ENCODE data around the gene MYO1H.
"Not testable (repeated sequence)": the region's sequence is repeated elsewhere in the genome, so short reads cannot be mapped to it uniquely, and the experiment has no call there.

The MYO1H gene

GRCh38 chr12:109428037-109428629 is 80.4 kb downstream of the MYO1H start:
- no peak overlapping the region for H2BK120ac ChIP-seq (ENCODE audit: insufficient read depth, low read length, poor library complexity)
- no peak overlapping the region for H3K4ac ChIP-seq (ENCODE audit: low read depth, low read length)
- H4K8ac ChIP-seq (ENCODE audit: low read depth, low read length) = no peak overlapping the region
- H3K27ac ChIP-seq (ENCODE audit: low read depth, low read length) = no peak overlapping the region
- H3K27me3 ChIP-seq (ENCODE audit: insufficient read depth, low read length) = no peaks in the 10 kb centered on the region
- H2BK12ac ChIP-seq (ENCODE audit: low read length) = no peak overlapping the region
- H2AFZ ChIP-seq (ENCODE audit: insufficient read depth, low read length, poor library complexity) = no peak overlapping the region
- H2AK5ac ChIP-seq (ENCODE audit: low read length) = no peak overlapping the region
- no CpG with 5 or more reads among the region's 8 CpGs for WGBS (ENCODE audit: extremely low coverage, insufficient coverage, insufficient read length)
- no peaks in the 10 kb centered on the region for H3K79me2 ChIP-seq (ENCODE audit: control insufficient read depth, insufficient read depth, low read length, poor library complexity)
- H4K12ac ChIP-seq (ENCODE audit: low read depth, low read length) = no peak overlapping the region
- H4K91ac ChIP-seq (ENCODE audit: low read depth, low read length) = no peak overlapping the region
- H3K18ac ChIP-seq (ENCODE audit: low read length) = no peak overlapping the region
- no peak overlapping the region for H3K4me2 ChIP-seq (ENCODE audit: low read length)
- H3K4me1 ChIP-seq (ENCODE audit: control insufficient read depth in 1 of 2, insufficient read depth in 2 of 2, low read length in 2 of 2) = peaks cover 2 to 3% of the 10 kb centered on the region in 2 experiments
- H3K23ac ChIP-seq (ENCODE audit: low read length) = no peak overlapping the region
- peak; percentile 89 to 94 for DNase-seq
- no peak overlapping the region for H3K9ac ChIP-seq (ENCODE audit: low read length)
- H3K36me3 ChIP-seq (ENCODE audit: control insufficient read depth in 1 of 2, insufficient read depth in 2 of 2, low read length in 2 of 2) = no peaks in the 10 kb centered on the region
- H3K79me1 ChIP-seq (ENCODE audit: low read length) = no peaks in the 10 kb centered on the region
- H3K9me3 ChIP-seq (ENCODE audit: insufficient read depth, low read depth, low read length) = no peaks in the 10 kb centered on the region
- H3K4me3 ChIP-seq (ENCODE audit: low read depth, low read length) = no peak overlapping the region
- H2BK5ac ChIP-seq (ENCODE audit: low read depth, low read length, poor library complexity) = no peak overlapping the region
- H3K14ac ChIP-seq (ENCODE audit: low read length) = no peak overlapping the region

GRCh38 chr12:109428804-109429203 is 81.1 kb downstream of the MYO1H start:
- H3K4ac ChIP-seq (ENCODE audit: low read depth, low read length) = not testable (repeated sequence)
- WGBS (ENCODE audit: extremely low coverage, insufficient coverage, insufficient read length) = no CpG with 5 or more reads among the region's 3 CpGs

GRCh38 chr12:109430244-109430643 is 82.5 kb downstream of the MYO1H start:
- H3K14ac ChIP-seq (ENCODE audit: low read length) = no peak overlapping the region
- H4K8ac ChIP-seq (ENCODE audit: low read depth, low read length) = no peak overlapping the region

More at GRCh38 chr12:109428804-109429203, 81.1 kb downstream of the MYO1H start:
- not testable (repeated sequence) for H3K79me2 ChIP-seq (ENCODE audit: control insufficient read depth, insufficient read depth, low read length, poor library complexity); H2BK12ac ChIP-seq (ENCODE audit: low read length); H3K27me3 ChIP-seq (ENCODE audit: insufficient read depth, low read length); H2BK5ac ChIP-seq (ENCODE audit: low read depth, low read length, poor library complexity); H3K14ac ChIP-seq (ENCODE audit: low read length); H3K36me3 ChIP-seq (ENCODE audit: control insufficient read depth in 1 of 2, insufficient read depth in 2 of 2, low read length in 2 of 2); H3K18ac ChIP-seq (ENCODE audit: low read length); H3K9me3 ChIP-seq (ENCODE audit: insufficient read depth, low read depth, low read length); H4K91ac ChIP-seq (ENCODE audit: low read depth, low read length); H3K23ac ChIP-seq (ENCODE audit: low read length); H4K12ac ChIP-seq (ENCODE audit: low read depth, low read length); H3K4me1 ChIP-seq (ENCODE audit: control insufficient read depth in 1 of 2, insufficient read depth in 2 of 2, low read length in 2 of 2); H3K79me1 ChIP-seq (ENCODE audit: low read length); H2AFZ ChIP-seq (ENCODE audit: insufficient read depth, low read length, poor library complexity); H2BK120ac ChIP-seq (ENCODE audit: insufficient read depth, low read length, poor library complexity); H3K4me2 ChIP-seq (ENCODE audit: low read length); H3K27ac ChIP-seq (ENCODE audit: low read depth, low read length); H3K4me3 ChIP-seq (ENCODE audit: low read depth, low read length); H3K9ac ChIP-seq (ENCODE audit: low read length); H4K8ac ChIP-seq (ENCODE audit: low read depth, low read length); H2AK5ac ChIP-seq (ENCODE audit: low read length)
- peak; percentile 54 to 76 for DNase-seq

GRCh38 chr12:109432431-109432830 is 84.7 kb downstream of the MYO1H start:
- Histone ChIP-seq H4K12ac (ENCODE audit: low read depth, low read length) (no peak overlapping the region), H3K23ac (ENCODE audit: low read length) (no peak overlapping the region), H4K8ac (ENCODE audit: low read depth, low read length) (no peak overlapping the region), H3K9ac (ENCODE audit: low read length) (no peak overlapping the region), H3K36me3 (ENCODE audit: control insufficient read depth in 1 of 2, insufficient read depth in 2 of 2, low read length in 2 of 2) (no peaks in the 10 kb centered on the region), H2AFZ (ENCODE audit: insufficient read depth, low read length, poor library complexity) (no peak overlapping the region), H3K4me1 (ENCODE audit: control insufficient read depth in 1 of 2, insufficient read depth in 2 of 2, low read length in 2 of 2) (peaks cover 11 to 14% of the 10 kb centered on the region in 2 experiments), H4K91ac (ENCODE audit: low read depth, low read length) (no peak overlapping the region), H3K4ac (ENCODE audit: low read depth, low read length) (no peak overlapping the region), H3K4me2 (ENCODE audit: low read length) (no peak overlapping the region), H2AK5ac (ENCODE audit: low read length) (no peak overlapping the region), H2BK120ac (ENCODE audit: insufficient read depth, low read length, poor library complexity) (no peak overlapping the region), H2BK12ac (ENCODE audit: low read length) (no peak overlapping the region), H3K27ac (ENCODE audit: low read depth, low read length) (no peak overlapping the region), H2BK5ac (ENCODE audit: low read depth, low read length, poor library complexity) (no peak overlapping the region), H3K27me3 (ENCODE audit: insufficient read depth, low read length) (no peaks in the 10 kb centered on the region), H3K18ac (ENCODE audit: low read length) (no peak overlapping the region), H3K9me3 (ENCODE audit: insufficient read depth, low read depth, low read length) (no peaks in the 10 kb centered on the region), H3K79me2 (ENCODE audit: control insufficient read depth, insufficient read depth, low read length, poor library complexity) (no peaks in the 10 kb centered on the region), H3K4me3 (ENCODE audit: low read depth, low read length) (no peak overlapping the region), H3K14ac (ENCODE audit: low read length) (no peak overlapping the region), H3K79me1 (ENCODE audit: low read length) (no peaks in the 10 kb centered on the region)
- no CpG with 5 or more reads among the region's 6 CpGs for WGBS (ENCODE audit: extremely low coverage, insufficient coverage, insufficient read length)
- DNase-seq = peak; percentile 68 to 90

More at GRCh38 chr12:109430244-109430643, 82.5 kb downstream of the MYO1H start:
- no CpG with 5 or more reads among the region's 6 CpGs for WGBS (ENCODE audit: extremely low coverage, insufficient coverage, insufficient read length)
- Histone ChIP-seq H3K27ac (ENCODE audit: low read depth, low read length) (no peak overlapping the region), H3K4ac (ENCODE audit: low read depth, low read length) (no peak overlapping the region), H4K91ac (ENCODE audit: low read depth, low read length) (no peak overlapping the region), H3K9ac (ENCODE audit: low read length) (no peak overlapping the region), H3K79me2 (ENCODE audit: control insufficient read depth, insufficient read depth, low read length, poor library complexity) (no peaks in the 10 kb centered on the region), H2AFZ (ENCODE audit: insufficient read depth, low read length, poor library complexity) (no peak overlapping the region), H3K27me3 (ENCODE audit: insufficient read depth, low read length) (no peaks in the 10 kb centered on the region), H2AK5ac (ENCODE audit: low read length) (no peak overlapping the region), H2BK120ac (ENCODE audit: insufficient read depth, low read length, poor library complexity) (no peak overlapping the region), H3K36me3 (ENCODE audit: control insufficient read depth in 1 of 2, insufficient read depth in 2 of 2, low read length in 2 of 2) (no peaks in the 10 kb centered on the region), H4K12ac (ENCODE audit: low read depth, low read length) (no peak overlapping the region), H3K4me2 (ENCODE audit: low read length) (no peak overlapping the region), H3K79me1 (ENCODE audit: low read length) (no peaks in the 10 kb centered on the region), H3K4me3 (ENCODE audit: low read depth, low read length) (no peak overlapping the region), H2BK12ac (ENCODE audit: low read length) (no peak overlapping the region), H3K18ac (ENCODE audit: low read length) (no peak overlapping the region), H2BK5ac (ENCODE audit: low read depth, low read length, poor library complexity) (no peak overlapping the region), H3K9me3 (ENCODE audit: insufficient read depth, low read depth, low read length) (no peaks in the 10 kb centered on the region), H3K4me1 (ENCODE audit: control insufficient read depth in 1 of 2, insufficient read depth in 2 of 2, low read length in 2 of 2) (peaks cover 3 to 6% of the 10 kb centered on the region in 2 experiments), H3K23ac (ENCODE audit: low read length) (no peak overlapping the region)
- peak in 1 of 2 donors; percentile 8 for DNase-seq

Measured in trophoblast cell (in vitro differentiated cells and primary cell).